ENCODE measurements around the gene SUFU. TPM values are rescaled to one million over a fixed set of nuclear protein-coding genes. Genes with fewer than 3 reads are reported as not detected.
A peak's percentile ranks its signal among the peaks of the same experiment; 100 is the strongest.

Gene SUFU
- total RNA-seq, 3 donors from 2014 or later (not counting 1 experiment from before 2014, with no cell fraction given), result 8.2 to 13.0 (median 11.5) TPM

- peak overlapping the region; percentile 53 for H3K27ac ChIP-seq (ENCODE audit: low read length)
- peaks cover 0 to 2% of the 10 kb centered on the region in 2 donors for H3K27me3 Mint-ChIP-seq (ENCODE audit: low read depth in 2 of 2)
- H3K4me3 Mint-ChIP-seq, result peak overlapping the region; percentile 98
- WGBS (ENCODE audit: insufficient coverage), result 3% methylated on average over 54 of the region's 54 CpGs
- no peaks in the 10 kb centered on the region for H3K9me3 Mint-ChIP-seq
- H3K4me3 ChIP-seq (ENCODE audit: low read length), result peak overlapping the region; percentile 77
- intact Hi-C loops (cut with micrococcal nuclease), result loop anchor here (1.0 to 5.0 kb wide), 4 partner anchors 11 to 44 kb away; partner anchors contain the start of genes ACTR1A, CUEDC2, PSD and SUFU
- H3K36me3 ChIP-seq (ENCODE audit: control insufficient read depth, insufficient read depth, low read length), result no peaks in the 10 kb centered on the region
- ATAC-seq, result peak; percentile 99 to 100 (median 100)
- H3K9me3 ChIP-seq (ENCODE audit: control insufficient read depth, insufficient read depth, low read length), result no peaks in the 10 kb centered on the region
- no peaks in the 10 kb centered on the region for H3K36me3 Mint-ChIP-seq
- peaks cover 15% of the 10 kb centered on the region for H3K4me1 ChIP-seq (ENCODE audit: control insufficient read depth, insufficient read depth, low read length)
- TF ChIP-seq CTCF (IDR thresholded peaks at IDR 0.05), result no peak
- peak overlapping the region; percentile 80 to 96 for H3K27ac Mint-ChIP-seq
- peak; percentile 89 to 97 for DNase-seq
- peaks cover 22 to 26% of the 10 kb centered on the region in 2 donors for H3K4me1 Mint-ChIP-seq
- H3K27me3 ChIP-seq (ENCODE audit: control insufficient read depth, insufficient read depth, low read length), result no peaks in the 10 kb centered on the region
Observed at GRCh38 chr10:102461187-102462054, 42.4 kb upstream of the SUFU start.

- DNase-seq (no peak), ATAC-seq (no peak)
- TF ChIP-seq CTCF (IDR thresholded peaks at IDR 0.05), result no peak
- no peaks in the 10 kb centered on the region for H3K9me3 Mint-ChIP-seq
- Histone ChIP-seq H3K36me3 (ENCODE audit: control insufficient read depth, insufficient read depth, low read length) (no peaks in the 10 kb centered on the region), H3K4me1 (ENCODE audit: control insufficient read depth, insufficient read depth, low read length) (peaks cover 15% of the 10 kb centered on the region), H3K4me3 (ENCODE audit: low read length) (no peak overlapping the region), H3K27me3 (ENCODE audit: control insufficient read depth, insufficient read depth, low read length) (no peaks in the 10 kb centered on the region), H3K9me3 (ENCODE audit: control insufficient read depth, insufficient read depth, low read length) (no peaks in the 10 kb centered on the region), H3K27ac (ENCODE audit: low read length) (no peak overlapping the region)
- H3K4me3 Mint-ChIP-seq, result peak overlapping the region; percentile 98
- intact Hi-C loops (cut with micrococcal nuclease), result loop anchor here (5.0 kb wide), 1 partner anchor 45 kb away; the partner anchor contains the start of gene PSD
- H3K27me3 Mint-ChIP-seq (ENCODE audit: low read depth in 2 of 2), result peaks cover 0 to 2% of the 10 kb centered on the region in 2 donors
- H3K27ac Mint-ChIP-seq, result peak overlapping the region; percentile 54 to 80
- WGBS (ENCODE audit: insufficient coverage), result 79% methylated on average over 6 of the region's 6 CpGs
- H3K36me3 Mint-ChIP-seq, result no peaks in the 10 kb centered on the region
- H3K4me1 Mint-ChIP-seq, result peaks cover 22 to 26% of the 10 kb centered on the region in 2 donors
Observed at GRCh38 chr10:102462512-102463054, 41.2 kb upstream of the SUFU start.

- Mint-ChIP-seq H3K9me3 (no peaks in the 10 kb centered on the region), H3K36me3 (no peaks in the 10 kb centered on the region), H3K4me3 (no peak overlapping the region), H3K27me3 (ENCODE audit: low read depth in 2 of 2) (peaks cover 0 to 2% of the 10 kb centered on the region in 2 donors), H3K27ac (no peak overlapping the region), H3K4me1 (peaks cover 22 to 27% of the 10 kb centered on the region in 2 donors)
- H3K4me3 ChIP-seq (ENCODE audit: low read length), result no peak overlapping the region
- no peaks in the 10 kb centered on the region for H3K27me3 ChIP-seq (ENCODE audit: control insufficient read depth, insufficient read depth, low read length)
- H3K27ac ChIP-seq (ENCODE audit: low read length), result no peak overlapping the region
- TF ChIP-seq CTCF (IDR thresholded peaks at IDR 0.05), result no peak
- intact Hi-C loops (cut with micrococcal nuclease), result loop anchor here (5.0 kb wide), 1 partner anchor 47 kb away; the partner anchor contains the start of gene PSD
- DNase-seq, result no peak
- 87% methylated on average over 10 of the region's 10 CpGs for WGBS (ENCODE audit: insufficient coverage)
- H3K4me1 ChIP-seq (ENCODE audit: control insufficient read depth, insufficient read depth, low read length), result peaks cover 15% of the 10 kb centered on the region
- ATAC-seq, result no peak
- no peaks in the 10 kb centered on the region for H3K36me3 ChIP-seq (ENCODE audit: control insufficient read depth, insufficient read depth, low read length)
- no peaks in the 10 kb centered on the region for H3K9me3 ChIP-seq (ENCODE audit: control insufficient read depth, insufficient read depth, low read length)
Observed at GRCh38 chr10:102463983-102464382, 39.8 kb upstream of the SUFU start.
